ENCODE results near the gene SETD3.

DNA sequence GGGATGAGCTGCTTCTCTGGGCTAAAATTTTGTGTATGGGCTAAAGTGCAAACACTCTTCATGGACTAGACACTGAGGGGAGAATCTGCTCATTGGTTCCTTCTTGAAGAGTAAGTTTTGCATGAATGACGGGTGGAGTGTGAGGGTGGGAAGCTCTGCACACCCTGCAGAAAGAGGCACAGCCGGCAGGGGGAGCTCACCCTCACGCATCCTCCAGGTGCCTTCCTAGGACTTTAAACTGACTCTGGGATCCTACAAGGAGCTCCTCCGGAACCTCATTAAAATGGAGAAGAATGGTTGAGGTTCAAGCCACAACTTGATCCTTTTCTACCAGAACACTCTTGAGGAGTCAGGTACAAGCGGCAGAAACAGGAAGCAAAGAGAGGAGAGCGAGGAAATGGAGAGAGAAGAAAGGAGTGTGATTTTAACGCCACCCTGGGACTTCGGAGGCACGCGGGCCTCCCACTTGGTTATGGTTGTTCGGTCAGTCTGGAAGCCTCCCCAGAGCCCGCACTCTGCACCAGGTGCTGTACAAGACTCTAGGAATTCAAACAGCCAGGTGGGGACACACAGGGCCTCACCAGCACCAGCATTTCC lies 87.5 kb downstream of the SETD3 start:
- TF ChIP-seq YY1 (IDR thresholded peaks at IDR 0.05; ENCODE audit: insufficient read depth, insufficient read length) (no peak), ZNF274 (IDR thresholded peaks at IDR 0.05; ENCODE audit: low read depth, low read length) (no peak), SUZ12 (IDR thresholded peaks at IDR 0.05; ENCODE audit: extremely low read depth, insufficient read depth, insufficient read length) (no peak)

Measured in NT2/D1 (cell line).